ENCODE results near the gene PDZD2. TPM values are rescaled to one million over a fixed set of nuclear protein-coding genes. Genes with fewer than 3 reads are reported as not detected.

PDZD2 gene
- total RNA-seq, 2 donors from 2014 or later, result 6.6 to 14.6 TPM

DNA sequence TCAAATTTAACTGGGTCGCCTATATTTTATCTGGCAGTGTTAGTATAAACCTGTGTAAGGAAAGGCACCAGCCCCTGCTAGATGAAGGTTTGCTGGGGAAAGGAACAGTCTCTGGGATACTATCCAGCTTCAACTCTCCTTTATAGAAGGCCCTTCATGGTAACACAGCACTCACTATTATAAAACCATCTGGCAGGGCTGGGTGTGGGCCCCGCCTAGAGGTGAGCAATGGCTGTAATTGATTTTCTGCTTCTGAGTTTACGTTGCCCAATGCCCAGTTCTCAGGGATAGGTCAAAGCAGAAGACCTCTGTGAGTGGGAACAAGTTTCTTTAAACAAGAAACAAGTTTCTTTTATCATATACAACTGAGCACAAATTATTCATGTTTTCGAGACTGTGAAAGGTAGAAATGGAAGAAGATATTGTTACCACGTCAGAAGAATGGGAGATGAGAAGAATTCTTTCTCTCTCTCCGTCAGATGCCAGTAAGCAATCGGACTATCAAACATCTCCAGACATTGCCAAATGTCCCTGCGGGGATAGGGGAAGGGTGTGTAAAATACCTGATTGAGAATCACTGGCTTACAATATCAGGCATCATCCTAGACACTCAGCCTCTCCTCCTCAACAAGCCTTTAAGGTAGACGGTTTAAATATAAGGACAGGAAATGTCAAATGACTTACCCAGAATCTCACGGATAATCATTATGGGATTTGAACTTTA lies 205.9 kb downstream of the PDZD2 start:
- no peak overlapping the region for H3K27ac Mint-ChIP-seq
- no peak overlapping the region for H3K4me3 Mint-ChIP-seq
- DNase-seq, result no peak
- peaks cover 11% of the 10 kb centered on the region for H3K4me1 Mint-ChIP-seq
- TF ChIP-seq, protein P1, sequence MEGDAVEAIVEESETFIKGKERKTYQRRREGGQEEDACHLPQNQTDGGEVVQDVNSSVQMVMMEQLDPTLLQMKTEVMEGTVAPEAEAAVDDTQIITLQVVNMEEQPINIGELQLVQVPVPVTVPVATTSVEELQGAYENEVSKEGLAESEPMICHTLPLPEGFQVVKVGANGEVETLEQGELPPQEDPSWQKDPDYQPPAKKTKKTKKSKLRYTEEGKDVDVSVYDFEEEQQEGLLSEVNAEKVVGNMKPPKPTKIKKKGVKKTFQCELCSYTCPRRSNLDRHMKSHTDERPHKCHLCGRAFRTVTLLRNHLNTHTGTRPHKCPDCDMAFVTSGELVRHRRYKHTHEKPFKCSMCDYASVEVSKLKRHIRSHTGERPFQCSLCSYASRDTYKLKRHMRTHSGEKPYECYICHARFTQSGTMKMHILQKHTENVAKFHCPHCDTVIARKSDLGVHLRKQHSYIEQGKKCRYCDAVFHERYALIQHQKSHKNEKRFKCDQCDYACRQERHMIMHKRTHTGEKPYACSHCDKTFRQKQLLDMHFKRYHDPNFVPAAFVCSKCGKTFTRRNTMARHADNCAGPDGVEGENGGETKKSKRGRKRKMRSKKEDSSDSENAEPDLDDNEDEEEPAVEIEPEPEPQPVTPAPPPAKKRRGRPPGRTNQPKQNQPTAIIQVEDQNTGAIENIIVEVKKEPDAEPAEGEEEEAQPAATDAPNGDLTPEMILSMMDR (conservative IDR thresholded peaks at IDR 0.05), result peak; percentile 40
- Histone ChIP-seq H3K4me3 (ENCODE audit: low read length) (no peak overlapping the region), H3K4me1 (ENCODE audit: control insufficient read depth, insufficient read depth, low read length) (no peaks in the 10 kb centered on the region), H3K9ac (ENCODE audit: extremely low read depth, low read length, poor library complexity, severe bottlenecking) (no peak overlapping the region), H3K27me3 (ENCODE audit: control insufficient read depth, insufficient read depth, low read length, poor library complexity, severe bottlenecking) (no peaks in the 10 kb centered on the region), H3K27ac (ENCODE audit: low read depth, low read length) (no peak overlapping the region), H3K9me3 (ENCODE audit: control insufficient read depth, low read length) (peaks cover under 1% of the 10 kb centered on the region), H3K36me3 (ENCODE audit: control insufficient read depth, insufficient read depth, low read length) (no peaks in the 10 kb centered on the region)
- peaks cover 2% of the 10 kb centered on the region for H3K9me3 Mint-ChIP-seq
- H3K27me3 Mint-ChIP-seq (ENCODE audit: insufficient read depth), result no peaks in the 10 kb centered on the region
- WGBS, 2 experiments (ENCODE audit: insufficient coverage in 1 of 2, insufficient read length in 1 of 2), result 78 to 87% methylated on average over 3 to 10 of the region's 10 CpGs
- no peaks in the 10 kb centered on the region for H3K36me3 Mint-ChIP-seq (ENCODE audit: low read depth)

DNA sequence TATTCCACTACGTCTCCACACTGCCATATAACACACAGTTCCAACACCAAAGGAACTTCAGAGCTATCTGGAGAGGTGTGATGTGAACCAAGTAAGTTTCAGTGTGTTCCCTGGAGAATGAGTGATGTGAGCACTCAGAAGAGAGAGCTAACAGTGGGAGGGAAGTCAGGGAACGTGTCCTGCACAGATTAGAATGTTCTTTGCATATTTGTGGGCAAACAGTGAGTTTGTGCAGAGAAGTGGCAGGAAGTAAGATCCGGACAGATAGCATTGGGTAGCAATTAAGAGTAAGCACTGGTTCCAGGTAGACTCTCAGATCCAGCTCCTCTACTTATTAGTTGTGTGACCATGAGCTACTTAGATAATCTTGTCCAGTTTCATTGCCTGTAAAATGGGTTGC lies 206.4 kb downstream of the PDZD2 start:
- no peaks in the 10 kb centered on the region for H3K27me3 ChIP-seq (ENCODE audit: control insufficient read depth, insufficient read depth, low read length, poor library complexity, severe bottlenecking)
- H3K9ac ChIP-seq (ENCODE audit: extremely low read depth, low read length, poor library complexity, severe bottlenecking), result no peak overlapping the region
- DNase-seq, result no peak
- H3K27ac Mint-ChIP-seq, result no peak overlapping the region
- H3K9me3 Mint-ChIP-seq, result no peaks in the 10 kb centered on the region
- no peak overlapping the region for H3K4me3 ChIP-seq (ENCODE audit: low read length)
- peaks cover 11% of the 10 kb centered on the region for H3K4me1 Mint-ChIP-seq
- H3K27ac ChIP-seq (ENCODE audit: low read depth, low read length), result no peak overlapping the region
- H3K4me1 ChIP-seq (ENCODE audit: control insufficient read depth, insufficient read depth, low read length), result no peaks in the 10 kb centered on the region
- no peaks in the 10 kb centered on the region for H3K36me3 ChIP-seq (ENCODE audit: control insufficient read depth, insufficient read depth, low read length)
- H3K36me3 Mint-ChIP-seq (ENCODE audit: low read depth), result no peaks in the 10 kb centered on the region
- WGBS, 2 experiments (ENCODE audit: insufficient coverage in 1 of 2, insufficient read length in 1 of 2), result 81 to 89% methylated on average over 2 to 3 of the region's 3 CpGs
- no peaks in the 10 kb centered on the region for H3K9me3 ChIP-seq (ENCODE audit: control insufficient read depth, low read length)
- no peaks in the 10 kb centered on the region for H3K27me3 Mint-ChIP-seq (ENCODE audit: insufficient read depth)
- no peak overlapping the region for H3K4me3 Mint-ChIP-seq
- TF ChIP-seq, protein P1 (conservative IDR thresholded peaks at IDR 0.05), result no peak

DNA sequence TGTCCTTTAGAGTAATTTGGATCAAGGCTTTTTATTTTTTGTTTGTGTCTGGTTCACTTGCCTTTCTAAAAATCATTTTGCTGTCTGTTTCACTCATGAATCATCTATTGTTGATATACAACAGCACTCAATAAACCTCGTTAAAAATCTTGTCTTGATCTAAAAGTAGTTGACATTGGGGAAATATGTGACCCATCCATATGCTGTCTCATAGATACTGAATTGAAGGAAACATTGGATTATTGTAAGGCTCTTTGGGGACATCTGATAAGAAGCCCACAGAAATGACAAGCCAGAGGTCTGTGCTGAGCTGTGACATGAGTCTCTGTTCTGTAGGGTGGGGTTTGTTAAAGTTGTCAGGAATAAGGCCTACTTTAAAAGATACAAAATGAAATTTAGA lies 208.0 kb downstream of the PDZD2 start:
- Histone ChIP-seq H3K27me3 (ENCODE audit: control insufficient read depth, insufficient read depth, low read length, poor library complexity, severe bottlenecking) (no peaks in the 10 kb centered on the region), H3K4me3 (ENCODE audit: low read length) (no peak overlapping the region), H3K9ac (ENCODE audit: extremely low read depth, low read length, poor library complexity, severe bottlenecking) (no peak overlapping the region), H3K4me1 (ENCODE audit: control insufficient read depth, insufficient read depth, low read length) (no peaks in the 10 kb centered on the region), H3K9me3 (ENCODE audit: control insufficient read depth, low read length) (no peaks in the 10 kb centered on the region), H3K27ac (ENCODE audit: low read depth, low read length) (no peak overlapping the region), H3K36me3 (ENCODE audit: control insufficient read depth, insufficient read depth, low read length) (no peaks in the 10 kb centered on the region)
- Mint-ChIP-seq H3K36me3 (ENCODE audit: low read depth) (no peaks in the 10 kb centered on the region), H3K27ac (no peak overlapping the region), H3K4me1 (peaks cover 11% of the 10 kb centered on the region), H3K9me3 (no peaks in the 10 kb centered on the region), H3K4me3 (no peak overlapping the region), H3K27me3 (ENCODE audit: insufficient read depth) (no peaks in the 10 kb centered on the region)
- 88 to 100% methylated on average over 1 of the region's 1 CpG for WGBS, 2 experiments (ENCODE audit: insufficient coverage in 1 of 2, insufficient read length in 1 of 2)
- TF ChIP-seq, protein P1 (conservative IDR thresholded peaks at IDR 0.05), result no peak
- no peak for DNase-seq
